Ishikawa (cell line): Measurements from ENCODE around the gene MYDGF.

Experiments
- CEBPB ChIP-seq: IDR thresholded peaks from 2 replicates; pipeline ENCODE4 v1.6.1; 2012
- CREB1 ChIP-seq: IDR thresholded peaks from 2 replicates; pipeline ENCODE4 v1.6.1; 2012; ENCODE audit warnings: low read depth
- EGR1 ChIP-seq: IDR thresholded peaks from 2 replicates; pipeline ENCODE4 v1.6.1; 2012
- EP300 ChIP-seq: IDR thresholded peaks from 2 replicates; pipeline ENCODE4 v1.6.1; 2012; ENCODE audit warnings: borderline replicate concordance
- FOXM1 ChIP-seq: IDR thresholded peaks from 2 replicates; pipeline ENCODE4 v1.6.1; 2012; ENCODE audit warnings: low read depth, borderline replicate concordance
- NFIC ChIP-seq: IDR thresholded peaks from 2 replicates; pipeline ENCODE4 v1.6.1; 2012
- RAD21 ChIP-seq: IDR thresholded peaks from 2 replicates; pipeline ENCODE4 v1.6.1; 2012; ENCODE audit warnings: low read depth
- TAF1 ChIP-seq: IDR thresholded peaks from 2 replicates; pipeline ENCODE4 v1.6.1; 2012; ENCODE audit warnings: low read depth, mild to moderate bottlenecking
- TCF12 ChIP-seq: IDR thresholded peaks from 2 replicates; pipeline ENCODE4 v1.6.1; 2012; ENCODE audit warnings: low read depth
- TEAD4 ChIP-seq: IDR thresholded peaks from 2 replicates; pipeline ENCODE4 v1.6.1; 2012
- USF1 ChIP-seq: IDR thresholded peaks from 2 replicates; pipeline ENCODE4 v1.6.1; 2012
- YY1 ChIP-seq: IDR thresholded peaks from 2 replicates; pipeline ENCODE4 v1.6.1; 2012; ENCODE audit warnings: low read depth
- ZBTB7A ChIP-seq: IDR thresholded peaks from 2 replicates; pipeline ENCODE4 v1.6.1; 2012; ENCODE audit warnings: low read depth
- TF ChIP-seq, protein P1 (sequence below): IDR thresholded peaks from 2 replicates; pipeline ENCODE4 v1.6.1; 2012; ENCODE audit warnings: low read depth, mild to moderate bottlenecking
- TF ChIP-seq, protein P2 (sequence below): IDR thresholded peaks from 2 replicates; pipeline ENCODE4 v1.6.1; 2012

MYDGF gene

DNA sequence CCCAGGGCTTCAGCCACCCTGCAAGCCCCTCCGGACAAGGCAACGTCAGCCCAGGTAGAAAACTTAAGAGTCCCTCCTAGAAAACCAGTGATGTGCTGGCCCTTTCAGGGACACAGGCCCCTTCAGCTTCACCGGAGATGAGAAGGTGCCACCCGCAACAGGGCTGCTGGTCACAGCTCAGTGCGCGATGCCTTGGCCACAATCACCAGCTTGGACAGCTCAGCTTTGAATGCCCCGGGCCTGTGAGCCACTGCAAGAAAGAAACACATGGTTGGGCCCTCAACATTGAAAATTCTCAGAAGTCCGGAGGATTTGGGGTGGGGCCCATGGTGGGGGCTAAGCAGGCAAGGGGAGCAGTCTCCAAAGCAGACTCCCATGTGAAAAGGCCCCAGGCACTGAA, 12.3 kb downstream of the MYDGF start:
- TF ChIP-seq EP300, result no peak
- no peak for TF ChIP-seq CEBPB
- no peak for TF ChIP-seq CREB1
- TF ChIP-seq, protein P1, sequence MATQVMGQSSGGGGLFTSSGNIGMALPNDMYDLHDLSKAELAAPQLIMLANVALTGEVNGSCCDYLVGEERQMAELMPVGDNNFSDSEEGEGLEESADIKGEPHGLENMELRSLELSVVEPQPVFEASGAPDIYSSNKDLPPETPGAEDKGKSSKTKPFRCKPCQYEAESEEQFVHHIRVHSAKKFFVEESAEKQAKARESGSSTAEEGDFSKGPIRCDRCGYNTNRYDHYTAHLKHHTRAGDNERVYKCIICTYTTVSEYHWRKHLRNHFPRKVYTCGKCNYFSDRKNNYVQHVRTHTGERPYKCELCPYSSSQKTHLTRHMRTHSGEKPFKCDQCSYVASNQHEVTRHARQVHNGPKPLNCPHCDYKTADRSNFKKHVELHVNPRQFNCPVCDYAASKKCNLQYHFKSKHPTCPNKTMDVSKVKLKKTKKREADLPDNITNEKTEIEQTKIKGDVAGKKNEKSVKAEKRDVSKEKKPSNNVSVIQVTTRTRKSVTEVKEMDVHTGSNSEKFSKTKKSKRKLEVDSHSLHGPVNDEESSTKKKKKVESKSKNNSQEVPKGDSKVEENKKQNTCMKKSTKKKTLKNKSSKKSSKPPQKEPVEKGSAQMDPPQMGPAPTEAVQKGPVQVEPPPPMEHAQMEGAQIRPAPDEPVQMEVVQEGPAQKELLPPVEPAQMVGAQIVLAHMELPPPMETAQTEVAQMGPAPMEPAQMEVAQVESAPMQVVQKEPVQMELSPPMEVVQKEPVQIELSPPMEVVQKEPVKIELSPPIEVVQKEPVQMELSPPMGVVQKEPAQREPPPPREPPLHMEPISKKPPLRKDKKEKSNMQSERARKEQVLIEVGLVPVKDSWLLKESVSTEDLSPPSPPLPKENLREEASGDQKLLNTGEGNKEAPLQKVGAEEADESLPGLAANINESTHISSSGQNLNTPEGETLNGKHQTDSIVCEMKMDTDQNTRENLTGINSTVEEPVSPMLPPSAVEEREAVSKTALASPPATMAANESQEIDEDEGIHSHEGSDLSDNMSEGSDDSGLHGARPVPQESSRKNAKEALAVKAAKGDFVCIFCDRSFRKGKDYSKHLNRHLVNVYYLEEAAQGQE, result no peak
- no peak for TF ChIP-seq TAF1
- TF ChIP-seq TCF12, result no peak
- no peak for TF ChIP-seq ZBTB7A
- TF ChIP-seq TEAD4, result no peak
- no peak for TF ChIP-seq EGR1
- TF ChIP-seq FOXM1, result no peak
- TF ChIP-seq, protein P2, sequence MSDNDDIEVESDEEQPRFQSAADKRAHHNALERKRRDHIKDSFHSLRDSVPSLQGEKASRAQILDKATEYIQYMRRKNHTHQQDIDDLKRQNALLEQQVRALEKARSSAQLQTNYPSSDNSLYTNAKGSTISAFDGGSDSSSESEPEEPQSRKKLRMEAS, result no peak
- TF ChIP-seq NFIC, result no peak
- no peak for TF ChIP-seq RAD21
- no peak for TF ChIP-seq YY1
- TF ChIP-seq USF1, result no peak

DNA sequence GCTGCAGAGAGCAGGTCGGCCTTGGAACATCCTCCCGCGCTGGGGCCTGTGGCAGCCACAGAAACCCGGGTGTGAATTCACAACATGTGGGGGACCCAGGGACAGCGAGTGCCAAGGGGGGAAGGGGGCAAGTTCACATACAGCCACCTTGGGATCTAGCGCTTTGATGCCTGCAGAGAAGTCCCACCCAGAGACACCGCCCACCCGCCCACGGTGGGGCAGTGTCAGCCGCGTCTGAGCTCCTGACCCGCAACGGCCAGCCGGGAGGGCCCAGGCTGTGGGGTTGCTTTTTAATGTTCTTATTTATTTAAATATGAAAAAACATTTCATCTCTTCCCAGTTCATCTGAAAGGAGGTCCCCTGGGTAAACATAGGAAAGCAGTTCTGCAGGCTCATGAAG, 12.9 kb downstream of the MYDGF start:
- no peak for TF ChIP-seq RAD21
- no peak for TF ChIP-seq TAF1
- TF ChIP-seq, protein P2, result no peak
- no peak for TF ChIP-seq YY1
- no peak for TF ChIP-seq EP300
- TF ChIP-seq NFIC, result no peak
- no peak for TF ChIP-seq ZBTB7A
- TF ChIP-seq, protein P1, result no peak
- no peak for TF ChIP-seq CEBPB
- no peak for TF ChIP-seq EGR1
- TF ChIP-seq FOXM1, result no peak
- no peak for TF ChIP-seq CREB1
- TF ChIP-seq TEAD4, result no peak
- TF ChIP-seq USF1, result no peak
- no peak for TF ChIP-seq TCF12

- TF ChIP-seq EGR1, result no peak
- no peak for TF ChIP-seq RAD21
- TF ChIP-seq YY1, result no peak
- TF ChIP-seq TEAD4, result no peak
- no peak for TF ChIP-seq NFIC
- no peak for TF ChIP-seq FOXM1
- TF ChIP-seq CREB1, result no peak
- no peak for TF ChIP-seq TCF12
- no peak for TF ChIP-seq EP300
- TF ChIP-seq, protein P2, result no peak
- TF ChIP-seq TAF1, result no peak
- no peak for TF ChIP-seq CEBPB
- TF ChIP-seq, protein P1, result no peak
- no peak for TF ChIP-seq USF1
- no peak for TF ChIP-seq ZBTB7A
Observed at GRCh38 chr19:4656102-4656501, 14.0 kb downstream of the MYDGF start.
